Thyroid gland (tissue), 4 donors: ENCODE results near the gene VMP1. TPM values are rescaled to one million over a fixed set of nuclear protein-coding genes. Genes with fewer than 3 reads are reported as not detected.

Source experiments
- DNase-seq, 2 donors: peaks; one replicate each; pipeline ENCODE4 v3.0.0-alpha.2; 2019
- H3K27ac ChIP-seq, 3 donors: fragments of 200-600 bp; sonication (generic); 1 replicate in 2 of 3; 2 replicates in 1 of 3; pipeline ENCODE4 v1.5.1; 2016 to 2019; ENCODE audit warnings: mild to moderate bottlenecking in 1 of 3, moderate library complexity in 1 of 3
- H3K27me3 ChIP-seq: fragments of 200-600 bp; sonication (generic); one replicate; pipeline ENCODE4 v1.5.1; 2019
- H3K36me3 ChIP-seq, 2 donors: fragments of 200-600 bp; sonication (generic); one replicate each; pipeline ENCODE4 v1.5.1; 2016 to 2019
- H3K4me1 ChIP-seq, 2 donors: fragments of 200-600 bp; sonication (generic); one replicate each; pipeline ENCODE4 v1.5.1; 2017 to 2019
- H3K4me3 ChIP-seq, 3 donors: fragments of 200-600 bp; sonication (generic); replicated peaks in 1 of 3; 1 replicate in 2 of 3; 2 replicates in 1 of 3; pipeline ENCODE4 v1.5.1; 2016; ENCODE audit warnings: mild to moderate bottlenecking in 1 of 3
- H3K9me3 ChIP-seq: fragments of 200-600 bp; sonication (generic); one replicate; pipeline ENCODE4 v1.5.1; 2017
- CTCF ChIP-seq, 6 experiments: fragments of 200-600 bp in 3 of 6; fragments of 450-650 bp in 3 of 6; sonication (generic) in 3 of 6; IDR thresholded peaks; one replicate each; pipeline ENCODE4 v1.5.1; 2016 to 2019; ENCODE audit warnings: antibody characterized with exemption in 6 of 6, mild to moderate bottlenecking in 2 of 6, inconsistent platforms in 1 of 6, moderate library complexity in 1 of 6
- POLR2A ChIP-seq, 2 donors: fragments of 450-650 bp; IDR thresholded peaks; one replicate each; pipeline ENCODE4 v1.6.1; 2017; ENCODE audit warnings: antibody characterized with exemption in 2 of 2, mild to moderate bottlenecking in 2 of 2, moderate library complexity in 1 of 2
- WGBS, 2 donors: methylation state at CpG; one replicate each; pipeline ENCODE4 v1.1.5; 2017; 5-methylcytosine and 5-hydroxymethylcytosine counted together
- intact Hi-C: fragments of 100-400 bp; cut with DNase I; formaldehyde crosslinking; loops from one replicate; pipeline ENCODE4 v1.15.1; 2023
- total RNA-seq, 4 donors: library from RNA; depleted of rRNA; stranded (reverse); fragments of >200 nt; gene quantifications; one replicate each; pipeline ENCODE4 v1.2.3, GENCODE V29; 2016

Gene VMP1
- total RNA-seq, 4 donors from 2014 or later: 98.5 to 168 (median 125) TPM

DNA sequence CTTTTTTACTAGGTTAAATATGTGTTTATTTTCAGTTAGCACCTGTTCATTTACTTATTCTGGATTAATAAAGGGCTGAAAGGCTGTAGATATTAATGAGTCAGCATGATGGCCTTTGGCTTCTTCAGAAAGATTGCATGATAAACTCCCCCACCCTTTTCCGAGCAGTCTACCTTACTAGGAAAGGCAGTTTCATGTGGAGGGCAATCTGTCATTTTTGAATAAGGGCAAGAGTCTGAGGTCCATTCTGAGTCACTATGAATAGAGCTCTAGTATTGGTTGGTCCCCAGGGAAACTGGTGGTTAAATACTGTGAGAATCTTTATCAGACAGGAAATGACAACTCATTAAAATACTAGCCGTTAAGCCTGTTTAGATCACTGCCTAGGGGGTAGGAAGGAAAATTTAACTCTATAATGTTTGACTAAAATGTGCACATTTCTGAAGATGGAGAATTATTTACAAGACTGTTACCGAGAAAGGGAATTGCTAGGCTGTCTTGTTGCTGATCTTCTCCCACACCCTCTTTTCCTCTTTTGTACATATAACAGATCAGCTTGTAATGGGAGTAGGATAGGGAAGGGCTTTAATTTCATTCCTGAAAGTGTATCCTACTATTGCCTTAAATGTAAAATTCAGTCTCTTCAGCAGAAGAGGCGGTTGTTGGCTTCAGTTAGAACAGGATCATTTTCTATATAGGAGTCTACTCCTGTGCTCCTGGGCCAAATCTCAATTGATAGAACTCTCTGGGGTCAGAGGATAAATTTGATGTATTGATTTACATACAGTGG lies 122.0 kb downstream of the VMP1 start:
- H3K36me3 ChIP-seq: no peaks in the 10 kb centered on the region
- H3K9me3 ChIP-seq: no peaks in the 10 kb centered on the region
- peak overlapping the region; percentile 31 to 59 (median 42) for H3K27ac ChIP-seq
- 38 to 43% methylated on average over 4 of the region's 4 CpGs for WGBS, 2 donors
- intact Hi-C loops: no loop called here
- peaks cover 10 to 28% of the 10 kb centered on the region in 2 donors for H3K4me1 ChIP-seq
- H3K4me3 ChIP-seq: no peak overlapping the region
- TF ChIP-seq CTCF (IDR thresholded peaks at IDR 0.05) (no peak), POLR2A (IDR thresholded peaks at IDR 0.05) (no peak)
- no peaks in the 10 kb centered on the region for H3K27me3 ChIP-seq
- no peak for DNase-seq

- TF ChIP-seq POLR2A (IDR thresholded peaks at IDR 0.05) (no peak), CTCF (IDR thresholded peaks at IDR 0.05) (no peak)
- DNase-seq: no peak
- 74 to 92% methylated on average over 3 of the region's 3 CpGs for WGBS, 2 donors
- peak overlapping the region in 2 of 3 donors; percentile 42 to 59 for H3K27ac ChIP-seq
- H3K9me3 ChIP-seq: no peaks in the 10 kb centered on the region
- H3K4me3 ChIP-seq: no peak overlapping the region
- H3K27me3 ChIP-seq: no peaks in the 10 kb centered on the region
- no peaks in the 10 kb centered on the region for H3K36me3 ChIP-seq
- peaks cover 10 to 28% of the 10 kb centered on the region in 2 donors for H3K4me1 ChIP-seq
- intact Hi-C loops: no loop called here
Measured at GRCh38 chr17:59830007-59830630, 122.7 kb downstream of the VMP1 start.

- Histone ChIP-seq H3K27ac (peak overlapping the region in 2 of 3 donors; percentile 42 to 59), H3K4me1 (peaks cover 10 to 28% of the 10 kb centered on the region in 2 donors), H3K36me3 (no peaks in the 10 kb centered on the region), H3K9me3 (no peaks in the 10 kb centered on the region), H3K4me3 (no peak overlapping the region), H3K27me3 (no peaks in the 10 kb centered on the region)
- 91 to 100% methylated on average over 1 of the region's 1 CpG for WGBS, 2 donors
- intact Hi-C loops: no loop called here
- DNase-seq: no peak
- TF ChIP-seq CTCF (IDR thresholded peaks at IDR 0.05): no peak
- TF ChIP-seq POLR2A (IDR thresholded peaks at IDR 0.05): no peak
Measured at GRCh38 chr17:59830846-59831486, 123.5 kb downstream of the VMP1 start.

GRCh38 chr17:59832883-59833379 lies 125.5 kb downstream of the VMP1 start:
- Histone ChIP-seq H3K27me3 (no peaks in the 10 kb centered on the region), H3K27ac (no peak overlapping the region), H3K4me3 (no peak overlapping the region), H3K36me3 (no peaks in the 10 kb centered on the region), H3K4me1 (peaks cover 16 to 36% of the 10 kb centered on the region in 2 donors), H3K9me3 (no peaks in the 10 kb centered on the region)
- DNase-seq: no peak
- 71 to 72% methylated on average over 4 of the region's 4 CpGs for WGBS, 2 donors
- intact Hi-C loops: no loop called here
- TF ChIP-seq POLR2A (IDR thresholded peaks at IDR 0.05) (no peak), CTCF (IDR thresholded peaks at IDR 0.05) (no peak)
